Kidney epithelial cell (primary cell): ENCODE results near the gene MX2. TPM values are rescaled to one million over a fixed set of nuclear protein-coding genes. Genes with fewer than 3 reads are reported as not detected.

Source experiments
- DNase-seq: peaks from one replicate; pipeline ENCODE4 v3.0.0-alpha.2; 2010; ENCODE audit warnings: low read depth
- H3K27me3 ChIP-seq: 2 replicates; pipeline ENCODE4 v1.6.0; 2011; ENCODE audit warnings: low read length; ENCODE audit not compliant: control insufficient read depth, insufficient read depth
- H3K36me3 ChIP-seq: 2 replicates; pipeline ENCODE4 v1.5.1; 2011; ENCODE audit warnings: low read length; ENCODE audit not compliant: control insufficient read depth, insufficient read depth
- H3K4me3 ChIP-seq: 2 replicates; pipeline ENCODE4 v1.5.1; 2011; ENCODE audit warnings: low read depth, mild to moderate bottlenecking, control low read depth, low read length
- CTCF ChIP-seq: IDR thresholded peaks from 2 replicates; pipeline ENCODE4 v1.5.1; 2011; ENCODE audit warnings: mild to moderate bottlenecking, moderate library complexity, low read length, control low read depth, inconsistent platforms; ENCODE audit not compliant: insufficient read depth, poor library complexity, severe bottlenecking
- total RNA-seq: library from RNA; depleted of rRNA; stranded (reverse); fragments of >200 nt; gene quantifications from 2 replicates; pipeline ENCODE4 v1.2.3, GENCODE V29; 2015

Gene MX2
- total RNA-seq, 1 donor from 2014 or later = 1.4 TPM

- no peak for TF ChIP-seq CTCF
- no peak for DNase-seq
- no peak overlapping the region for H3K4me3 ChIP-seq
- H3K36me3 ChIP-seq = no peaks in the 10 kb centered on the region
- peaks cover 2% of the 10 kb centered on the region for H3K27me3 ChIP-seq
Measured at GRCh38 chr21:41393876-41394465, 32.1 kb downstream of the MX2 start.

- no peak for DNase-seq
- H3K36me3 ChIP-seq = no peaks in the 10 kb centered on the region
- peaks cover 2% of the 10 kb centered on the region for H3K27me3 ChIP-seq
- H3K4me3 ChIP-seq = no peak overlapping the region
- no peak for TF ChIP-seq CTCF
Measured at GRCh38 chr21:41396558-41397075, 34.8 kb downstream of the MX2 start.

- no peak for DNase-seq
- peaks cover 2% of the 10 kb centered on the region for H3K27me3 ChIP-seq
Measured at GRCh38 chr21:41397471-41397891, 35.7 kb downstream of the MX2 start.

GRCh38 chr21:41398251-41398650 lies 36.4 kb downstream of the MX2 start:
- DNase-seq = no peak
- Histone ChIP-seq H3K36me3 (no peaks in the 10 kb centered on the region), H3K27me3 (peaks cover 4% of the 10 kb centered on the region), H3K4me3 (no peak overlapping the region)
- no peak for TF ChIP-seq CTCF

More at GRCh38 chr21:41397471-41397891, 35.7 kb downstream of the MX2 start:
- H3K4me3 ChIP-seq = no peak overlapping the region
- TF ChIP-seq CTCF = no peak
- H3K36me3 ChIP-seq = no peaks in the 10 kb centered on the region

- peaks cover 2% of the 10 kb centered on the region for H3K27me3 ChIP-seq
- no peak for TF ChIP-seq CTCF
- H3K4me3 ChIP-seq = no peak overlapping the region
- H3K36me3 ChIP-seq = no peaks in the 10 kb centered on the region
- no peak for DNase-seq
Measured at GRCh38 chr21:41398831-41399230, 37.0 kb downstream of the MX2 start.
